ENCODE results near the gene NUBPL. TPM values are rescaled to one million over a fixed set of nuclear protein-coding genes. Genes with fewer than 3 reads are reported as not detected.

NUBPL gene
- total RNA-seq, 1 donor from 2014 or later, result 12.5 TPM

DNA sequence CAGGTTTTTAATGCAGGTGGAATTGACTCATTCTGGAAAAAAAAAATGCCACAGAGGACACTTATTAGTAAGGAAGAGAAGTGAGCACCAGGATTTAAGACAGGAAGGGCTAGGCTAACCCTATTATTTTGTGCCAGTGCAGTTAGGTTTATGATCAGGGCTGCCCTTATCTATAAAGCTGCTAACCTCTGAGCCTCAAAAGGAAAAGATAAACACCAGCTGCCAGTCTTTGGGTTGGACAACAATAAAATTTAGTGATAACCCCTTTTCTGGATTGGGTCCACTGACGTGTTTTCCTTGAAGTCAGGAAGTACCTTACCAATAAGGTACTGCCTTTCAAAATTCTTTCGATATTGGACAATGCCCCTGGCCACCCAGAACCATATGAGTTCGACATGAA, 128.9 kb downstream of the NUBPL start:
- Mint-ChIP-seq H3K4me3 (ENCODE audit: unreplicated experiment) (no peak overlapping the region), H3K4me1 (ENCODE audit: low read depth, unreplicated experiment) (peaks cover 16% of the 10 kb centered on the region), H3K27ac (ENCODE audit: unreplicated experiment) (no peak overlapping the region), H3K9me3 (ENCODE audit: unreplicated experiment) (peaks cover 1% of the 10 kb centered on the region), H3K36me3 (ENCODE audit: unreplicated experiment) (no peaks in the 10 kb centered on the region), H3K27me3 (ENCODE audit: unreplicated experiment) (no peaks in the 10 kb centered on the region)
- DNase-seq, result no peak
- no peak for TF ChIP-seq CTCF (IDR thresholded peaks at IDR 0.05; ENCODE audit: partially characterized antibody, unreplicated experiment)

- Mint-ChIP-seq H3K4me1 (ENCODE audit: low read depth, unreplicated experiment) (peaks cover 29% of the 10 kb centered on the region), H3K4me3 (ENCODE audit: unreplicated experiment) (peak overlapping the region; percentile 61), H3K9me3 (ENCODE audit: unreplicated experiment) (peaks cover 1% of the 10 kb centered on the region), H3K27ac (ENCODE audit: unreplicated experiment) (peak overlapping the region; percentile 89), H3K27me3 (ENCODE audit: unreplicated experiment) (no peaks in the 10 kb centered on the region), H3K36me3 (ENCODE audit: unreplicated experiment) (no peaks in the 10 kb centered on the region)
- no peak for DNase-seq
- no peak for TF ChIP-seq CTCF (IDR thresholded peaks at IDR 0.05; ENCODE audit: partially characterized antibody, unreplicated experiment)
Observed at GRCh38 chr14:31692376-31692781, 131.2 kb downstream of the NUBPL start.

- no peak for DNase-seq
- H3K9me3 Mint-ChIP-seq (ENCODE audit: unreplicated experiment), result no peaks in the 10 kb centered on the region
- peaks cover under 1% of the 10 kb centered on the region for H3K36me3 Mint-ChIP-seq (ENCODE audit: unreplicated experiment)
- H3K4me1 Mint-ChIP-seq (ENCODE audit: low read depth, unreplicated experiment), result peaks cover 24% of the 10 kb centered on the region
- H3K4me3 Mint-ChIP-seq (ENCODE audit: unreplicated experiment), result no peak overlapping the region
- no peak for TF ChIP-seq CTCF (IDR thresholded peaks at IDR 0.05; ENCODE audit: partially characterized antibody, unreplicated experiment)
- H3K27ac Mint-ChIP-seq (ENCODE audit: unreplicated experiment), result peak overlapping the region; percentile 46
- no peaks in the 10 kb centered on the region for H3K27me3 Mint-ChIP-seq (ENCODE audit: unreplicated experiment)
Observed at GRCh38 chr14:31696378-31696777, 135.2 kb downstream of the NUBPL start.

DNA sequence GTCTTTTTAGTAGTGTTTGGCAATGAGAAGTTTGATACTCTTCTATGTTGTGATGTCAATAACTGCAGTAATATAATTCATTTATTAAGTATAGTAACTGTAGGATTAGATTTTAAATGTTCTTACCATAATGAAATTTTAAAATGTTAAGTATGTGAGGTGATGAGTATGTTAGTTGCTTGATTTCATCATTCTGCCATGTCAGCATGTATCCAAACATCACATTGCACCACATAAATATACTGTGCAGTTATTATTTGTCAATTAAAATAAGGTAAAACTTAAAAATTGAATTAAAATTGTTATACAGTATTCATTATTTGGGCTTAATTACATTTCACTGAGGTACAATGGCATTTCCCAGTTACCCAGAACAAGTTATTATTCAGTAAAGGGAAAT, 138.6 kb downstream of the NUBPL start:
- Mint-ChIP-seq H3K27ac (ENCODE audit: unreplicated experiment) (no peak overlapping the region), H3K27me3 (ENCODE audit: unreplicated experiment) (no peaks in the 10 kb centered on the region), H3K4me1 (ENCODE audit: low read depth, unreplicated experiment) (peaks cover 17% of the 10 kb centered on the region)

More for the DNA sequence above, 138.6 kb downstream of the NUBPL start:
- TF ChIP-seq CTCF (IDR thresholded peaks at IDR 0.05; ENCODE audit: partially characterized antibody, unreplicated experiment), result no peak
- H3K36me3 Mint-ChIP-seq (ENCODE audit: unreplicated experiment), result peaks cover 16% of the 10 kb centered on the region
- H3K4me3 Mint-ChIP-seq (ENCODE audit: unreplicated experiment), result no peak overlapping the region
- DNase-seq, result no peak
- peaks cover 3% of the 10 kb centered on the region for H3K9me3 Mint-ChIP-seq (ENCODE audit: unreplicated experiment)

All from glutamatergic neuron (in vitro differentiated cells).